ENCODE measurements around the gene PISD.

The PISD gene

DNA sequence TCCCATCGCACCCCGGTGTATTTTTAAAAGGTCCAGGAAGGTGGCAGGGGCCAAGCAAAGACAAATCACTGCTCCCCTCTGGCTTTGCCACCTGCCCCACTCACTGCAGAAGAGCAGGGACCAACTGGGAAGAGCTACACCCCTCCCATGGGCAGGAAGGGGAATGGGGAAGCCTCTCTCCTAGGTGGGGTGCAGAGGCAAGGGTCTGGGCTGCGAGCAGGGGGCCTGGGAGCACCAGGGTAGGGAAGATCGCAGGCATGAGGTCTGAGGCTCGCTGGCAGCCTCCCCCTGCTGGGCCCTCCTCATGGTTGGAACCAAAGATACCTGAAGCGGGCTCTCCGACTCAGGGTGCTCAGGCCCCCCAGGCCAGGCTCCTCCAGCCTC lies 36.8 kb downstream of the PISD start:
- no peak for DNase-seq

DNA sequence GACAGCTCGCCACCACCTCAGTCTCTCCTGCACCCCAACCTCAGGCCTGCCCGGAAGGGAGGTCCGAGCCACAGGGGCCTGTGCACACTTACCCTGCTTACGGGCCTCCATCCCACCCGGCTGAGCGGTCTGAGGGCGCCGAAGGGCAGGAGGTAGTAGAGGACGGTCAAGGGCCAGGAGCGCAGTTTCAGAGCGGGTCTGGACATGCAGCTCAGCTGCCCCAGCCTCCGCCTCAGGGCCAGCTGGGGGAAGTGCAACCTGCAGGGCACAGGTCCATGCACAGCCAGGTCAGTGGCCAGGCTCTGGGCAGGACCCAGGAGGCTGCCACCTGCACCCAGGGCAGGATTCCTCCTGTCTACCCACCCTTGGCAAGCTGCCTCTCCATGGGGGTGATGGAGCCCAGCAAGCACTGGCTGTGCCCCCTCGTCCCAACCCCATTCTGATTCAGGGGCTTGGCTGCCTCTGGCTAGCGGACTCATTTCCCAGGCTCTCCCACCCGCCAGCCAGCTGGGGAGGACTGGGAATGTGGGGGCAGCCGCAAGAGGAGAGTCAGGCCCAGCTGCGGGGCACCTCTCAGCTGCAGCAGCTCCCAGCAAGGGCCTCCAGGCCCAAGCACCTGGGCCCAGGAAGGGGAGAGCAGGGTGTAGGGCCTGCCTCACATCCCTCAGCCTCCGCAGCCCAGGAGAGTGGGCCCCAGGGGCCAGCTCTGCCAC lies 38.3 kb downstream of the PISD start:
- DNase-seq: no peak

DNA sequence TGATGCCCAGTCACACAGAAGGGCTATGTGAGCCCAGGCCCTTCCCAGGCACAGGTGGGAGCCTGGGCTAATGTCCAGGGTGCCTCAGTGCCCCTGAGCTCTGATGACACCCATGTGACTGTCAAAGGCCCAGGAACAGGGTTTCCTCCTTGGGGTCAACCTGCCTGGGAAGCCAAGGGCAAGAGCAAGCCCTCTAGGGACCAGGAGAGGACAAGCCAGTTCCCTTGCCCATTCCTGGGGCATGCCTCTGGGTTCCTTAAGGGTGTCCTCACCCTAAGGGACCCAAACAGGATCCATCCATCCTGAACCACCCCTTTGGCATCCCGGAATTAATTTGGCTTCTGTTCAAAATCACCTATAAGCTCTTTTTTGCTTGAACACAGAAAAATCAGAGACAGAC lies 39.0 kb downstream of the PISD start:
- no peak for DNase-seq

DNA sequence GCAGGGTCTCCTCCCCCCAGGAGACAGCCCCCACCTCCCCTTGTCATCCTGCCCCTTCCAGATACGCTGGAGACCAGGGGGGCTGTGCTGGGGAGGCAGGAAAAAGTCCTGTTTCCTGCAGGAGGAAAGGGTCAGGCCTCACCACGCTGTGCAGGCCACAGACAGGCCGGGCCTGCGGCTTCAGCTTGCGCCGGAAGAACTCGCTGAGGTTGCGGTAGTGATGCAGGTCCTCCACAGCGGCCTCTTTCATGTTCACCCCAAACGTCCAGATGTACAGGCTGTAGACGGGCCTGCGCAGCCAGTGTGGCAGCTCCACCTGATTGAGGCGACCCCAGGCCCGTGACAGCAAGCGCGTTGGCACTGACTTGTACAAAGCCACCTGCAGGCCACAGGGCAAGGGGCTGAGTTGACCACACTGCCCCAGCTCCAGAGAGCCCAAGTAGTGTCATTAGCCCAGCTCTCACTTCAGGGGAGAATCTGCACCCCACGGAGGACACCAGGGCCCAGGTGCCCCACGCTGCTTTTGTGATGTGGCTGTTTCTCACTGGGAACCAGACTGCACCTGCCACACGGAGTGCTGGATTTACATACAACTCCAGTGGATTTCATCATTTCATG lies 40.4 kb downstream of the PISD start:
- DNase-seq: no peak

DNA sequence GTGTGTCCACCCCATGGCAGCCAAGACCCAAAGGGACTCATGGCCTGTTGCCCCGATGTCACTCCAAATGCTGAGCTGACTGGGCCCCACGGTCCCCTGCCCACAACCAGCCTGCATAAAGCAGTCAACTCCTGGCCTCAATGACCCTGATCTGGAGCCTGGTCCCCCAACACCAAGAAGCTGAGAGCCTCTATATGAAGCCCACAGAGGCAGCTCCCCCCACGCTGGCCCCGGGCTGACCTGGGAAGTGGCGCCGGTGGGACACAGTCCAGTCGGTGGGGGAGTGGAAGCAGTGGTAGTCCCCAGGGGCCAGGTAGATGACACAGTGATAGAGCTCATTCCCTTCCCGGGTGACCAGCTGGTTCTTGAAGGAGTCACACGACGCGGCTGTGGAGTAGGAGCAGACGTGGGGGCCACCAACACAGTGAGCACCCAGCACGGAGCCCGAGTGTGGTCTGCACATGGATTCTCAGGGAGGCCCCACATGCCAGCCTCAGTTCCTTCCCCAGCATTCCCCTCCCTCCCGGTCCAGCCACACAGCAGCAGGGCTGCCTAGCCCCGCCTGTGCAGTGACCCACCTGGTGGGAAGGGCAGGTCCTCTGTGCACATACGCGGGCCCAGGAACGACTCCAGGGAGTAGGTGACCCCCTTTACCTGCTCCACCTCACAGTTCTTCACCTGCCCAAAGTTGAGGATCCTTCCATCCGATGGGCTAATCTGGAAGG lies 41.1 kb downstream of the PISD start:
- DNase-seq: no peak

DNA sequence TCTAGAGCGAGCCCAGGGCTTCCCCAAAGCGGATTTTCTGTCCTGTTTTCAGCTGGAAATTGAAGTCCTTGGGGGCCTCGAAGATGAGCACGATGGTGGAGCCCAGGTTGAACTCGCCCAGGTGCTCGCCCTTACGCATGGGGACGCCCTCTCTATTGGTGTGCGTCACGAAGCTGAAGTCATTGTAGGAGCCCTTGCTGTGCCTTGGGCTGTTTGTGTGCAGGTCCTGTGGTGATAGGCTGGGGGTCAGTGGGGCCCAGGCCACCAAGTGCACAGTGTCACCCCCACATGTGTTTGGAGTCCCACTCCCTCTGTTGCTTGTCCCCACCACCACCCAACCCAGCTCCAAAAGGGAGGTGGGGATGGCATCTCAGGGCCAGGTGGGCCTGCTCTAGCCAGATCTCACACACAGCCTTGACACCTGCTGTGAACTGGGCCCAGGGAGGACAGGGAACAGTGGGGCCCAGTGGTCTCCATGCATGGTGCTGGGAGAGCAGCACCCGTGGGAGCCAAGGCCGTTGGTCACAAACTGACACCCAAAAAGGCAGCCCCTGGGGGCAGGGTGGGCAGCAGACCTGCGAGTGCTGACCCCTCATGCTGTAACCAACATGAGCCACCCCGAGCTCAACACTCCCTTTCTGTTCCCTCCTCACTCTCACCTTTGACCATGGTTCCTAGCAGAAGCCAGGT lies 42.3 kb downstream of the PISD start:
- no peak for DNase-seq

DNA sequence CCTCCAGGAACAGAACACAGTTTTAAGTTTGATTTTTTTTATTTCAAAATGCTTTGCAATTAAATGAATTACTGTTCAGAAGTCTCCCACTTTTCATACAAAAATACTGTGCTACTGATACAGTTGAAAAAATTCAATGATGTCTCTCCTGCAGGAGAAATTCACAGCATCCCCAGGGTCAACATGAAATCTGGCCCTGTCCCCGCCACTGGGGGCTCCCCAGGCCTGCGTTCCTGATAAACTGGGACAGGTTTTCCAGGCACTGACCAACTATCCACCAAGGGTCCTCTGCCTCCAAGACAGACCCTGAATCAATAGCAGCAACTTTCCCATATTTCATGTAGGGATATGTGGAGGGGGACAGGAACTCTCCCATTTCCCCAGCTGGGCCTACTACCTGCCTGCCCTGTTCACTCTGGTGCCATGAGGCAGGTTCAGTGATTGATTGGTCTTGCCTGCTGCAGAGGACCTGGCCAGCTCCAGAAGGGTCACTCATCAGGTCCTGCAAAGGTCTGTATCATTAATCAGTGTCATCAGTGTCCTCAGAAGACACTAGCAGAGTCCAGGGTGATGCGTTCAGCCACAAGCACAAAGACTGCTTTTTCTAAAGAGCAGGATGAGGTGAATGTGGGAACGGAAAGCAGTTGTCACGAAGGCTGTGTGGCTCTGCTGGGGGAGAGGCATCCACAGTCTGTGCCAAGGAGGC lies 43.4 kb downstream of the PISD start:
- no peak for DNase-seq

DNA sequence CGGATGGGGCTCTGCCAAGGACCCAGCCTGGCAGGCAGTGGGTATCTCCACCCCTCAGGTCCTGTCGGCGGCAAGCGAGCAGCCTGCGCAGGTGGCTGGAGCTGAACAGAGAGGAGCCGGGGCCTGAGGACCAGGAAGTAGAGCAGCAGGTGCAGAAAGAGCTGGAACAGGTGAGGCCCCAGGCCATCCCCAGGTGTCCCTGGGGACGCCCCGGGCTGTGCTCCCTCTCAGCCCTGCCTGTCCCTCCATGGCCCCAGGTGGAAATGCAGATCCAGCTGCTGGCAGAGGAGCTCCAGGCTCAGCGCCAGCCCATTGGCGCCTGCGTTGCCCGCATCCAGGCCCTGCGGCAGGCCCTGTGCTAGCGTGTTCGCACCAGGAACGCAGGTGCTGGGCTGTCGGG lies 44.0 kb downstream of the PISD start:
- no peak for DNase-seq

DNA sequence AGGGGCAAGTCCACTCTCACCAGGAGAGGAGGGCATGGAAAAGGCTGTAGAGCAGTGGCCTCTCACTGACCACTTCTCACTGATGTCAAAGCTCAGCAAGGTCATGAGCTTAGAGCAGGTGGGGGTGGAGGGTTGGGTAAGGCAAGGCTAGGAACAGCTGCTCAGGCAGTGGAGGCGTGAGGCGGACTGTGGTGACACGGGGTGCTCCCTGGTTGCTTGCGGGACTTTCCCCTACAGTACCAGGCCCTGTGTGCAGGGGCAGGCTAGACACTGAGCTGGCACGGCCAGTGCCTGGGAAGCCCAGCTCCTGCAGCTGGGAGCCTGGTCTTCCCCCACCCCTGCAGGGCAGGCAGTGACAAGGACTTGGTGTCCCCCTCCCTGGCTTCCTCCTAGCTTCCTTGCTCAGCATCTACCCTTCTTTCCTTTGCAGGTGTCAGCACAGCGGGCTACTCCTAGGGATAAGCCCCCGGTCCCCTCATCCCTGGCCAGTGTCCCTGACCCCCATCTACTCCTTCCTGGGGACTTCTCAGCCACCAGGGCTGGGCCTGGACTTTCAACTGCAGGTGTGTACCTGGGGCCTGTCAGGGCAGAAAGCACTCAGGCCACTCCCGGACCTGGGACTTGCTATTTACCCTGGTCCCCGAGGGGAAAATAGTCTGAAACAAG lies 45.6 kb downstream of the PISD start:
- no peak for DNase-seq

DNA sequence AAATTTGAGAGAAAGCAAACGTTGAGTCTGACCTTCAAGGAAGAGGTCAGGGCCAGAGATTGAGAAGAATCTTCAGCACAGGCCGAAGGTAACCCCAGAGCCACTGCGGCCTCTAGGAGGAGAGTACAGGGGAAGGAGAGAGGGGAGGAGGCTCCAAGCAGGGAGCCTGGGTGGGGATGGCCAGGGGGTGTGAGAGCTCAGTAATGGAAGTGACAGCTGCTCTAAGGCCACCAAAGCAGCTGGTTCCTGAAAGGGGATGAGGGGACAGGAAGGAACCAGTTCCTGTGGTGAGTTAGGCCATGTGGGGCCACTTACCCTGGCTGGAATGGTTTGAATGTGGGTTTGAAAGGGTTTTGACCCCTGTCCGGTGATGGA lies 46.1 kb downstream of the PISD start:
- DNase-seq: no peak

DNA sequence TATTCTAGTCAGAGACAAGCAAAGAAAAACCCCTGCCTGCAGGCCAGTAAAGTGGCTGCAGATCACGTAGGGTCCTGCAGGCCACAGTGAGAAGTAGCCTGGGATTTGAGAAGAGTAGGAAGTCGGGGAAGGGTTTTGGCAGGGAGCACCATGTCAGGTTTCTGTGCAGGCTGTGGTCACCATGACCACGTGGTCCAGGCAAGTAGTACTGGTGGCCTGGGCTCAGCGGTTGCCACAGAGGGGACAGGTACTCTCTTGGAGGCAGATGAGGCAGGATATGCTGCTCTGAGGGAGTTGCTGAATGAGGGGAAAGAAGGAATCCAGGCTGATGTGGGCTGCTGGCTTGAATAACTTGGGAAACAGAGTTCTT lies 46.5 kb downstream of the PISD start:
- no peak for DNase-seq

DNA sequence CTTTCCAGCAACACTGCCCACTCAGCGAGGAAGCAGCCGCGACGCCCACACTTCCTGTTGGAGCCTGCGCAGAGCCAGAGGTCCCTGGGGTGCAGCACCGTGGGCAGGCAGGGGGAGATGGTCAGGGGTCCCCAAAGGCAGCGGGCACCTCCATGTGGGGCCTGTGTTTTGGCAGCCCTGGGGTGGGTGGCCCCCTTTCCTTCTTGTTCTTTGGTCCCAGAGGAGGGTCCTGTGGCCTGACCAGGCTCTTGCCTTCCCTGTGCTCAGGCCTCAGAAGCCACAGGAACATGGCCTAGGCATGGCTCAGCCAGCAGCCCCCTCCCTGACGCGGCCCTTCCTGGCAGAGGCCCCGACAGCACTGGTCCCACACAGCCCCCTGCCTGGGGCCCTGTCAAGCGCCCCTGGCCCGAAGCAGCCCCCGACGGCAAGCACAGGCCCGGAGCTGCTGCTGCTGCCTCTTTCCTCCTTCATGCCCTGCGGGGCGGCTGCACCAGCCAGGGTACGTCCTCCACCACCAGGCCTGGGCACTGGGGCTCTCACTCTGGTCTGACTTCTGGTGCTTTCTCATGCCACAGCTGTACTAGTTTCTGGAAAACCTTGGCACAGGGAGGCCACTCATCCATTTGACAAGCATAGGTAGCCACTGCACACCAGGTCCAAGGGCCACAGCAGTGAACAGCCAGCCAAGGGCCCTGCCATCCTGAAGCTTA lies 47.1 kb downstream of the PISD start:
- no peak for DNase-seq

DNA sequence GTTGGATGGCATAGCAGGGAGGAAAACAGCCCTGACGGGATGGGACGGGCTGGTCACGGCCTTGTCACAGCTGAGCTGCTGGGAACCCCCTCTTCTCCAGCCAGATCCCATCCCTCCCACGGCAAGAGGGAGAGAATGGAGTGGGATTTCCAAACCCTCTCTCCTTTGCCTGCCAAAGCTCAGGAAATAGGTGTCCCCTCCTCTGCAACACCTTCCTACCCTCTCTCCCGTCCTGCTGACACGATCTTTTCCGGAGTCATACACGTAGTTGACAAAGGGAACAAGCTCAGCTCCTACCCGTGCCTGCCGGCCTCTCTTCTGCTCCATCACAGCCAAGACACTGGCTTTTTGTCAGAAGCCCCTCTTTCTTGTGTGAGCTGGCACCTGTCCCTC lies 48.1 kb downstream of the PISD start:
- DNase-seq: no peak

DNA sequence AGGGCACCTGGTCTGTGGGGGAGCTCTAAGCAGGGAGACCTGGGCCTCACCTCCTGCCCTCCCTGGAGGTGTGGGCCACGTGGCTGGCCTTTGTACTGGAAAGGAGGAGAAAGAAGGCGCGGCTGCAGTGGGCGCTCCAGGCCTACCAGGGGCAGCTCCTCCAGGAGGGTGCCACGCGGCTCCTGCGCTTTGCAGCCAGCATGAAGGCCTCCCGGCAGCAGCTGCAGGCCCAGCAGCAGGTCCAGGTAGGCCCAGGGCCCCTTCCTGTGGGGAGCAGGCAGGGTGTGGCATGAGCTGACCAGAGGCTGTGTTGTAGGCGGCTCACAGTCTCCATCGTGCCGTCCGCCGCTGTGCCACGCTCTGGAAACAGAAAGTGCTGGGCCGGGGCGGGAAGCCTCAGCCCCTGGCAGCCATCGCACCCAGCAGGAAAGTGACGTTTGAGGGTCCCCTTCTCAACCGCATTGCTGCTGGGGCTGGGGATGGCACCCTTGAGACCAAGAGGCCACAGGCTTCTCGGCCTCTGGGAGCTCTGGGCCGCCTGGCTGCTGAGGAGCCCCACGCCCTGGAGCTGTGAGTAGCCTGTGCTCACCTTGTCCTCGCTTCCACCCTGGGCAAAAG lies 48.6 kb downstream of the PISD start:
- DNase-seq: no peak

DNA sequence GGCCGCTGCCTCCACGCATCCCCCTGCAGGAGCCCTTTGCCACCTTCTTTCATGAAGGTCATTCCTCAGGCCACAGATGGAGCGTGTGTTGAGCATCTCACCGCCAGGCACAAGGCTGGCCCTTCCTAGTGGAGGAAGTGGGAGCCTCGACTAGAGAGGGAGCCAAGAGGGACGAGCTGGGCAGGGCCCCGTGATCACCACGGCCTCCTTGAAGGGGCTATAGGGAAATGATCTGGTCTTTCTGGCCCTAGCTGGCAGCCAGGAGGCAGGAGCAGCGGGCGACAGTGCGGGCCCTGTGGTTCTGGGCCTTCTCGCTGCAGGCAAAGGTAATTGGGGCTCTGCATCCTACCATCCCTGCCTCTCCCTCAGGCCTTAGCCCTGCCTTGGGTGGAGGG lies 49.1 kb downstream of the PISD start:
- no peak for DNase-seq

DNA sequence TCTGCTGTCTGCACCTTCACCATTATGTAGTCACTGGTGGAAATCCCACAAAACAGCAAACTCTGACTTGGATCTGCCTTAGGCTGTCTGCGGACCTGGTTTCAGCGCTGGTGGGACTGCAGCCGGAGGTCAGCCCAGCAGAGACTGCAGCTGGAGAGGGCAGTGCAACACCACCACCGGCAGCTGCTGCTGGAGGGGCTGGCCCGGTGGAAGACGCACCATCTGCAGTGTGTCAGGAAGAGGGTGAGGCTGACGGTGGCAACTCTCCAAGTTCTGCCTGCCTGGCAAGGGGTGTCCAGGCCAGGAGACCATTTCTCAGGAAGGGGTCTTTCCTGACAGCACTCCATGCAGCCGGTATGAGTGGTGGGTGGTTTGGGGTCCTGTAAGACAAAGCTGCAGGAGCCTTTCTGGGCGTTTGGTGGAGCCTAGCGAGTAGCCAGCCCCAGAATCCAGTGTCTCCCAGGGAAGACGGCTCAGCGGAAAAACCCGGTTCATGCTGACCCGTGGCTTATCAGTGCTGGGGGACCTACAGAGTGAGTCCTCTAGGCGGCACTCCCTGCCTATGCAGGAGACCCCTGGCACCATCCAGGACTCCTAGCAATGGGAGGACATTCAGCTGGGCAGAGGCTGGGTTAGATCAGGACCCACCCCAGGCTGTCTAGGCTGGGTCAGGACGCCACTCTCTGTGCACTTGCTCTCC lies 50.8 kb downstream of the PISD start:
- DNase-seq: no peak

DNA sequence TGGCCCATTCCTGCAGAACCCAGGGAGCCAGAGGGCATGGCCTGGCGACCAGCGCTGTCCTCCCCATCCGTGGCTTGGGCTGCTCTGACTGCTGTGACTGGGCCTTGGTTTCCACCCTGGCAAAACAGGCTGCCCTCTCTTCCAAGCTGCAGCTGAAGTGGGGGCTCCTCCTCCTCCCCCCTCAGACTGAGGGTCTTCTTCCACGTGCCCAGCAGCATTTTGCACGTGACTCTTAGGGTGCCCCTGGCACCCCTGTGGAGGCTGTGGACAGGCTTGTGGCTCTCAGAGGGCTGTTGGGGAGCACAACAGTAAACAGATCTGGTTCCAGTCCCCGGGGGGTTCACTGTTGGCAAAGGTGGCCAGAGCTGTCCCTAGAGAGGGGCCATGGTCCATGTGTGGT lies 51.4 kb downstream of the PISD start:
- DNase-seq: no peak

DNA sequence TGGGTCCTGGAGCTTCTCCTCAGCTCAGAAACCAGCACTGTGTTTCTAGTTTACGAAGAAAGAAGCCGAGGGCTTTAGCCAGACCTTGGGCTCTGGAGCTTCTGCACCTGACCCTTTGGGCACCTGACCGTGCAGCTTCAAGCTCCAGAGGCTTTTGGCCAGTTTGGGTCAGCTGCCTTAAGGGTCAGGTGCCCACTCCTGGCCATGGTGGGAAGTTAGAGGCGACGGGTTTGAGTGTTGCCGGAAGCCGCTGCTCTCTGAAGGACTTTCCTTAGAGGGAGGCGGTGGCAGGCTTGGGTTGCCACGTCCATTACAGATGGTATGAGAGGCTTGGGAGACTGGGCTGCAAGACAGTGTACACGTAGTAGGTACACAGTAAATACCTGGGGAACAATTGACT lies 52.3 kb downstream of the PISD start:
- DNase-seq: no peak

DNA sequence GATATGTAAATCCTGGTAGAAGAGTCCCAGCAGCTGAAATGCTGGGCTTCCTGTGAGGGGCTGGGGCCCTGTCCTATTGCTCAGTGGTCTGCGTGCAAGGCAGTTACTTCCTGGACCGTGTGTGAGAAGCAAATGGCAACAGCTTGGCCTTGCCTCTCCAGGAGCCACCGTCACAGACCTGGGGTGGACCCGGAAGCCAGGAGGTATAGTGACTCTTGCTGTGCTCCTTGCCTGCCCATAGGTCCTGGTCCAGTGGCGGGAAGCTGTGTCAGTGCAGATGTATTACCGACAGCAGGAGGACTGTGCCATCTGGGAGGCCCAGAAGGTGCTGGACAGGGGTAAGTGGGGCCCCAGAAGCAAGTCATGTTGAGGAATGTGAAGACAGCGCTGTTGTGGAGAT lies 54.3 kb downstream of the PISD start:
- DNase-seq: no peak

DNA sequence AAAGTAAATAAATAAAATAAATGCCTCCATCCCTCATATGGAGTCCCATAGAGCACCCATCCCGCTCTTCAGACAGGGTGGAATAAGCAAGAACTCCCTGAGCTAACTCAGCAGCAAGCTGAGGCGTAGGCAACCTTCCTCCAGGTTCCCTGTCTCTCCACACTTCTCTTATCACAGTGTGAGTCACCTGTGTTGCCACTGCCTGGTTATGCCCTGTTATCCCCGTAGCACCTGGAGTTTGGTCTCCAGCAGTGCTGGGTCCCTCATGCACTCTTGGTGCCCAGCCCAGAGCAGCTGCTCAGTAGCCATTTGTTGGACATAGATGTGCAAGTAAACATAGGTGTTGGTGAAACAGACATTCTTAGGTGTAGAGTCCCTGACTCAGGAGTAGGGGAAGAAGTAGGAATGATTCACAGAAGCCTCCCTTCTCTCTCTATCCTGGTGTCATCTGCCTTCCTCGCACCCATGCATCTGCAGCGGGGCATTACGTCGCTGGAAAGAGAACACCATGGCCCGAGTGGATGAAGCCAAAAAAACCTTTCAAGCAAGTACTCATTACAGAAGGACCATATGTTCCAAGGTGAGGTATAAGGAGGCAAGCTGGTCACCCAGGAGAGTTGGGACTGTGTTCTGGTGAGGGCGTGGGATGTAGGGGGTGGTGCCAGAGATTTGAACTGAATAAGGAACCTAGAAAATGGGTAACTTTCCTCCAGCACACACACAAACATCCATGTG lies 56.0 kb downstream of the PISD start:
- no peak for DNase-seq
